ENCODE results near the gene EZH2.

The EZH2 gene

DNA sequence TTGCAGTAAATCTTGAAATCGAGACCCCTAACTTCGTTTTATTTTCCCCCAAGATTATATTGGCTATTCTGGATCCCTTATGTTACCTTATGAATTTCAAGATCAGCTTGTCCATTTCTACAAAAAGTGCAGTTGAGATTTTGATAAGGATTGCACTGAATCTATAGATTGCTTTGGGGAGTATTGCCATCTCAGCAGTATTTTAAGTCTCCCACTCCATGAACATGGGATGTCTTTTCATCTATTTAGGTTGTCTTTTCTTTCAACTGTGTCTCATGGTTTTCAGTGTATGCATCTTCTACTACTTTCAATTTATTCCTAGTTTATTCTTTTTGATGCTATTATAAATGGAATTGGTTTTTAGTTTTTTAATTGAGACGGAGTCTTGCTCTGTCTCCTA lies 89.6 kb downstream of the EZH2 start:
- no peak for TF ChIP-seq GATA3 (IDR thresholded peaks at IDR 0.05; ENCODE audit: low read depth, low read length)
- no peak for TF ChIP-seq GATA2 (IDR thresholded peaks at IDR 0.05; ENCODE audit: low read depth, low read length)

GRCh38 chr7:148793590-148793989 lies 90.5 kb downstream of the EZH2 start:
- TF ChIP-seq GATA3 (IDR thresholded peaks at IDR 0.05; ENCODE audit: low read depth, low read length) (no peak), GATA2 (IDR thresholded peaks at IDR 0.05; ENCODE audit: low read depth, low read length) (no peak)

DNA sequence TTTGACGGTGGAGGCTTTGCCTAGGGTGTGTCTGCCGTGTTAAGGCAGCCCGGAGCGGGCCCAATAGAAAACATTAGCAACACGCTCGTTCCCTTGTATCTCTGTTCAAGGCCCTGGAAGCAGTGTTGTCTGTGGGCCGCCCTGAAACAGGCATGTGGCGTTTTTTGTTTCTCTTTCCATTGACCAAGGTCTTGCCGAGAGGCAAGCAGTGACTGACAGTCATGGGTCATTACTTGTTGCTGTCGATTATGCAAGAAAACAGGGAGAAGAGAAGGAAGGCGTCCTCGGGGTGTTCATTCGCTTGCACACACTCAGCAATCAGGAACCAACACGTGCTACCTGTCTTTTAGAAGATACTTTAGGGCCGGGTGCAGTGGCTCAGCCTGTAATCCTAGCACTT lies 92.5 kb downstream of the EZH2 start:
- TF ChIP-seq GATA3 (IDR thresholded peaks at IDR 0.05; ENCODE audit: low read depth, low read length) (no peak), GATA2 (IDR thresholded peaks at IDR 0.05; ENCODE audit: low read depth, low read length) (no peak)

DNA sequence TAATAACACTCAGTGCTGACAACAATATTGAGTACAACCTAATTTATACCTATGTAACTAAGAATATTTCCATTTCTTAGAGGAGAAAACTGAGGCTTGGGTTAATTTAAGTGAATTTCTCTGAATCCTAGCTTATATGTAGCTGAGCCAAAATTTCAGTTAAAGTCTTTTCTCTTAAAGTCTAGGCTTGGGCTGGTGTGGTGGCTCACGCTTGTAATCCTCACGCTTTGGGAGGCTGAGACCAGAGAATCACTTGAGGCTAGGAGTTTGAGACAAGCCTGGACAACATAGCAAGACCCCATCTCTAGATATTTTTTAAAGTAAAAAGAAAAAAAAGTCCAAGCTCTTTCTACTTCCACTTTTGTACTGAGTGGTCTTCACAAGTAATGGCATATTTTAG lies 93.2 kb downstream of the EZH2 start:
- no peak for TF ChIP-seq GATA2 (IDR thresholded peaks at IDR 0.05; ENCODE audit: low read depth, low read length)
- TF ChIP-seq GATA3 (IDR thresholded peaks at IDR 0.05; ENCODE audit: low read depth, low read length), result no peak

DNA sequence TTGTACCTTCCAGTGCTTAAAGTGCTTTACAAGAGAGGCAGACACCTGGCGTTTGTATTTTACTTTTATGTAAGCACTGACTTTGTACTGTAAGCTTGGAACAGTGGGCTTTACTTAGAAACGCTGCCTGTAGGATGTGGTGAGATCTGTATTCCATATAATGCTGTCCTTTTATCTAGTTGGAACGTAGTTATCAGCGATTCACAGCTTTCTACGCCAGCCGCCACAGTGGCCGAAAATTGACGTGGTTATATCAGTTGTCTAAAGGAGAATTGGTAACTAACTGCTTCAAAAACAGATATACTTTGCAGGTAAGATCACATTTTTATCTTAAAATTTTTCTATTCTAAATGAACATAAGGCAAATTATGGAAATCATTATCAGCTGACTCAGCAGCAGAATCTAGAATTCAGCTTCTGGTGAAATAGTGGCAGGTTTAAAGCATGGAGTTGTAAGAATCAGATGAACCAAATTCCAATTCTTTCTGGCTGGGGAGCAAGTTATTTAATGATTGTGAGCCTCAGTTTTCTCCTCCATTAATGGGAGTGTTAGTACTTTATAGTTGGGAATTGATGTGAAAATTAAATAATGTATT lies 93.9 kb downstream of the EZH2 start:
- no peak for TF ChIP-seq GATA2 (IDR thresholded peaks at IDR 0.05; ENCODE audit: low read depth, low read length)

- TF ChIP-seq GATA2 (IDR thresholded peaks at IDR 0.05; ENCODE audit: low read depth, low read length), result no peak
- TF ChIP-seq GATA3 (IDR thresholded peaks at IDR 0.05; ENCODE audit: low read depth, low read length), result no peak
Observed at GRCh38 chr7:148789220-148789619, 94.9 kb downstream of the EZH2 start.

DNA sequence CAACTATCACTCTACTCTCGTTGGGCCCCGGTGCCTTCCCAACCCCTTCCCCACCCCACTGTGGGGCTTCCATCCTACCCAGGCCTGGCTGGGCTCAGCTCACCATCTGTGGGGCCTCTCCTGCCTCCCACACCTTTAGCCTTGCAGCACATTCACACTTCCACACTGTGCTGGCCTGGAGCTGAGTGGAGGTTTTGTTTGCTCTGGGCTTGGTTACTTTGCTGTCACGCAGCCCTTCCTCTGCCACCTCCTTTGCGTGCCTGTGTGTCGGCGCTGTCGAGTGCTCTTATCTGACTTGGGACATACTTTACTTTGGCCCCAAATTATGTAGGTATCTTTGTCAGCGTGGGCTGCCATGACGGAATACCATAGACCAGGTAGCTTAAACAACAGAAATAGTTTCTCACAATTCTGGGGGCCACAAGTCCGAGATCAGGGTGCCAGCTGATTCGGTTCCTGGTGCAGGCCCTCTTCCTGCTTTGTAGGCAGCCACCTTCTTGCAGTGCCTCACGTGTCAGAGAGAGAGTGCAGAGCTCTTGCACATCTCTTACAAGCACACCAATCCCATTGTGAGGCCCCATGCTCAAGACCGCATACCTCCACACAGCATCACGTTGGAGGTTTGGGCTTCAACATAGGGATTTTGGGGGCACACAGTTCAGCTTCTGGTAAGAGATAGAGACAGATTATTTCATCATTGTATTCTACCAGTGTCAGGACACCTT lies 96.4 kb downstream of the EZH2 start:
- TF ChIP-seq GATA3 (IDR thresholded peaks at IDR 0.05; ENCODE audit: low read depth, low read length) (no peak), GATA2 (IDR thresholded peaks at IDR 0.05; ENCODE audit: low read depth, low read length) (no peak)

DNA sequence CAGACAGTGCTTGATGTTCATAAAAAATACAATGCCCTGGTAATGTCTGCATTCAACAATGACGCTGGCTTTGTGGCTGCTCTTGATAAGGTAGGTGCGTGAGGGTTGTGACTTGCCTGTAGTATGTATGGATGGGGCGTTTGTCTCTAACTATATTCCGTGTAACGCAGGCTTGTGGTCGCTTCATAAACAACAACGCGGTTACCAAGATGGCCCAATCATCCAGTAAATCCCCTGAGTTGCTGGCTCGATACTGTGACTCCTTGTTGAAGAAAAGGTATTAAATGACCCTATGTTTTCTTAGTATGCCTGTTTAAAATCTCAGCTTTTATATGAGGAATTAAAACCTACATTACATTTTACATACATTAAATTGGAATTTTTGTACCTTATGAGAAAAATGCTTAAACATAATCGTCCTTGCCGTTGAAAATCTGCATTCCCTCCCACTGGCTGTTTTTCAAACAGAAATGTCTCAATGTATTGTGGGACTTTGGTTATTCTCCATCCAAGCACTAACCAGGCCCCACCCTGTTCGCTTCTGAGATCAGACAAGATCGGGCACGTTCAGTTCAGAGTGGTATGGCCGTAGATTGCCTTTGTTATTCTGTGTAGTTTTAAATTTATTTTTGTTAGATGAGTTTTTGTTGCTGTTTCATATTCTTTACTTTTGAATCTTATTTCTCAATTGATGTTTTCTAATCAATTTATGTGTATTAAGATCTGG lies 100.1 kb downstream of the EZH2 start:
- TF ChIP-seq GATA3 (IDR thresholded peaks at IDR 0.05; ENCODE audit: low read depth, low read length), result no peak
- TF ChIP-seq GATA2 (IDR thresholded peaks at IDR 0.05; ENCODE audit: low read depth, low read length), result no peak

DNA sequence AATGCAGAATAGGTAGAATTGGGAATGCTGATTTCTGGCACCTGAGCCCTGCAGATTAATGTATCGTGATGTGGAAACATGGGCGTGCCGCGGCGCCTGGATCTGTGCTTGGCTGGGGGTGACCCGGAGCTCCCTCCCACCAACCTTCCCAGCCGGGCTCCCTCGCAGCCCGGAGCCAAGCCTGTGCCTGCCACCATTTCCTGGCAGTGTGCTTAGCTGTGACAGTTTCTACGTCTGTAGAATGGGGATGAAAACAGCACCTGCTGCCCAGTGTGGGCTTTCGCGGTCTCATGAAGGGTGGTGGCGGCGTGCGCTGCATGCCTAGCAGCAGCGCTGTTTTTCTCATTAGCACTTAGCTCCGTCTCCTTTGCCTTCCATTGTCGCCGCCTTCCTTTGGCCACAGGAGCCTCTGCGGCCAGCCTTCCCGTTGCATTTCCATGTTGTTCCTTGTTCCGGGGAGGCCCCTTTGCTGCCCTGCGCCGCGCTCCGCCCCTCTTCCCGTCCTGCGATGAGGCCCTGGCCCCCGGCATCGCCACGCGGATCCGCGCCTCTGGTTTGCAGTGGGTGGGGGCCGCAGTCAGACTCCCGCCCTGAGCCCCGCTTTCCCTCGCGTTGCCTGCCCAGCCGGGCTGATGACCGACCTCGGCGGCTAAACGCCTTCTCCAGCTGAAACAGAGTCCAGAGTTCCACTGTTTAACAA lies 101.2 kb downstream of the EZH2 start:
- no peak for TF ChIP-seq GATA2 (IDR thresholded peaks at IDR 0.05; ENCODE audit: low read depth, low read length)
- TF ChIP-seq GATA3 (IDR thresholded peaks at IDR 0.05; ENCODE audit: low read depth, low read length), result no peak

GRCh38 chr7:148774471-148774870 lies 109.6 kb downstream of the EZH2 start:
- TF ChIP-seq GATA3 (IDR thresholded peaks at IDR 0.05; ENCODE audit: low read depth, low read length) (no peak), GATA2 (IDR thresholded peaks at IDR 0.05; ENCODE audit: low read depth, low read length) (no peak)

DNA sequence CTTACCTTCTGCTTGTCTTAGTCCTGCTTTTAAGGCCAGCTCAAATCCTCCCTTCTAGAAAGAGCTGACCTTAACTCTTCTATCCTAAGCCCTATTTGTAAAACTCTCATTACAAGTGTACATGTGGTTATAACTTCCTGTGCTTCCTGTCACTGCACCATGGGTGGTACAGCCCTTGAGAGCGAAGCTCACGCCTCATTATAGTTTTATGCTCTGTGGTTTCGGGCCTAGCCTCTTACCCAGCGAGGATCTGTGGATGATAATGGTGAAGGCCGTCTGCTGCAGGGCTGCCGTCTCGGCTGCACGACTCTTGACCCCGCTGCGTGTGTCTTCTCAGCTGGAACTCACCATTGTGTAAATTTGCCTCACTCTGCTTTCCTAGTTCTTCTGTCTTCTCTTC lies 110.8 kb downstream of the EZH2 start:
- no peak for TF ChIP-seq GATA2 (IDR thresholded peaks at IDR 0.05; ENCODE audit: low read depth, low read length)
- TF ChIP-seq GATA3 (IDR thresholded peaks at IDR 0.05; ENCODE audit: low read depth, low read length), result no peak

GRCh38 chr7:148772297-148773089 lies 111.6 kb downstream of the EZH2 start:
- no peak for TF ChIP-seq GATA3 (IDR thresholded peaks at IDR 0.05; ENCODE audit: low read depth, low read length)

DNA sequence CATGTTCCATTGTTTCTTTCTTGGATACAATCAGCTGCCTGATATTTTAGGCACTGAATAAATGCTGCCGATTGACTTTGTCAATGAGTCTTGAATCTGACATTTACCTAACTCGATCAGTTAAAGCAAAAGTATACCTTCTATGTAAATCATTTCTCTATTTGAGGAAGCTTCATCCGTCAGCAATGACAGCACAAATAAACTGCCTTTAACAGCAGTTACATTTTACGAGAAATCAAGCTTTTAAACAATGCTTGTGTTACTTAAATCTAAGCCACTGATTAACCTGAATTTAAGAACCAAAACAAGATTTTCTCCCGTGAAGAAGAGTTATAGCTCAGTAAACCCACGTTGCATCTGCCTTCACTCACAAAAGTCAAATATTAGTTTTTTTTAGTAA lies 114.1 kb downstream of the EZH2 start:
- no peak for TF ChIP-seq GATA3 (IDR thresholded peaks at IDR 0.05; ENCODE audit: low read depth, low read length)
- TF ChIP-seq GATA2 (IDR thresholded peaks at IDR 0.05; ENCODE audit: low read depth, low read length), result no peak

- TF ChIP-seq GATA3 (IDR thresholded peaks at IDR 0.05; ENCODE audit: low read depth, low read length) (no peak), GATA2 (IDR thresholded peaks at IDR 0.05; ENCODE audit: low read depth, low read length) (no peak)
Observed at GRCh38 chr7:148763622-148764021, 120.5 kb downstream of the EZH2 start.

Data from SH-SY5Y (cell line).